HepG2 (cell line): ENCODE measurements around the gene IL3RA. TPM values are rescaled to one million over a fixed set of nuclear protein-coding genes. Genes with fewer than 3 reads are reported as not detected.

ENCODE experiments used
- ATAC-seq: fragments of 200-7000 bp; cut with Tn5 transposase; 3 replicates; pipeline ENCODE4 v1.9.1; 2020; ENCODE audit warnings: mild to moderate bottlenecking, moderate library complexity
- BruUV-seq: library from RNA; stranded (reverse); fragments of 400-500 nt; replicated peaks from 2 replicates; lab custom pipeline; 2021; lab: Mats Ljungman, UMichigan
- CTCF ChIA-PET: fragments of 300-600 bp; formaldehyde crosslinking; extraction: SDS; loops from one replicate; lab custom pipeline; 2021; ENCODE audit warnings: low total read pairs, inconsistent platforms, low intra/inter-chr PET ratio; lab: Yijun Ruan, JAX
- POLR2A ChIA-PET: fragments of 350-600 bp; sonication (Branson Sonifier 250); formaldehyde crosslinking; loops from one replicate; lab custom pipeline; 2020; ENCODE audit warnings: antibody characterized with exemption, inconsistent platforms; lab: Yijun Ruan, JAX
- DNase-seq: peaks from one replicate; pipeline ENCODE4 v3.0.0-alpha.2; 2015; ENCODE audit warnings: low spot score
- FAIRE-seq: peaks from 3 replicates; lab custom pipeline; 2011; peaks lifted over from hg19 to GRCh38; lab: Jason Lieb, UNC
- H2AFZ ChIP-seq: one replicate; pipeline ENCODE4 v1.6.1; 2011; ENCODE audit warnings: low read length, inconsistent platforms
- H3K27ac ChIP-seq: fragments of 300-600 bp; 3 replicates; pipeline ENCODE4 v1.8.0; 2011; ENCODE audit warnings: mixed run types, mild to moderate bottlenecking, mixed read lengths, low read length, inconsistent platforms; ENCODE audit not compliant: insufficient read depth; ENCODE audit errors: extremely low read length
- H3K27me3 ChIP-seq, 2 experiments: fragments of 200-600 bp in 1 of 2; 2 replicates in 1 of 2; 3 replicates in 1 of 2; pipeline versions ENCODE4 v1.6.0 to v1.8.0; 2011; ENCODE audit warnings: low read length in 2 of 2, mild to moderate bottlenecking in 2 of 2, moderate library complexity in 2 of 2, inconsistent platforms in 1 of 2; ENCODE audit not compliant: insufficient read depth in 2 of 2, control insufficient read depth in 1 of 2
- H3K36me3 ChIP-seq, 2 experiments: fragments of 200-600 bp in 1 of 2; replicated peaks in 1 of 2; 2 replicates in 1 of 2; 3 replicates in 1 of 2; pipeline versions ENCODE4 v1.5.1 to v1.8.0; 2011; ENCODE audit warnings: low read length in 2 of 2, inconsistent platforms in 1 of 2; ENCODE audit not compliant: insufficient read depth in 2 of 2, control insufficient read depth in 1 of 2
- H3K4me1 ChIP-seq: 2 replicates; pipeline ENCODE4 v1.5.1; 2012; ENCODE audit warnings: low read length, inconsistent platforms; ENCODE audit not compliant: insufficient read depth
- H3K4me2 ChIP-seq: 2 replicates; pipeline ENCODE4 v1.6.0; 2011; ENCODE audit warnings: low read depth, low read length, inconsistent platforms
- H3K4me3 ChIP-seq, 3 experiments: fragments of 200-600 bp in 1 of 3; sonication (generic), shearing (Covaris generic) in 1 of 3; replicated peaks in 1 of 3; 2 replicates each; pipeline ENCODE4 v1.5.1; 2011 to 2016; ENCODE audit warnings: low read length in 3 of 3, inconsistent platforms in 2 of 3, low read depth in 2 of 3, mild to moderate bottlenecking in 2 of 3, control low read depth in 1 of 3, mixed read lengths in 1 of 3; ENCODE audit not compliant: insufficient read depth in 1 of 3
- H3K79me2 ChIP-seq: one replicate; pipeline ENCODE4 v1.6.1; 2011; ENCODE audit warnings: low read length, inconsistent platforms; ENCODE audit not compliant: insufficient read depth
- H3K9ac ChIP-seq: 2 replicates; pipeline ENCODE4 v1.6.0; 2011; ENCODE audit warnings: mild to moderate bottlenecking, low read depth, low read length, inconsistent platforms; ENCODE audit not compliant: insufficient read depth
- H3K9me3 ChIP-seq: 2 replicates; pipeline ENCODE4 v1.5.1; 2012; ENCODE audit warnings: mild to moderate bottlenecking, low read length
- H4K20me1 ChIP-seq: 2 replicates; pipeline ENCODE4 v1.6.0; 2011; ENCODE audit warnings: inconsistent platforms, mild to moderate bottlenecking, low read length, moderate library complexity; ENCODE audit not compliant: insufficient read depth
- CREB3 ChIP-seq: sonication (generic); formaldehyde crosslinking; IDR thresholded peaks from 2 replicates; pipeline ENCODE4 v1.5.0; 2020; ENCODE audit warnings: missing genetic modification reagents
- NR3C1 ChIP-seq: sonication (generic); formaldehyde crosslinking; IDR thresholded peaks from 2 replicates; pipeline ENCODE4 v1.4.0; 2020; ENCODE audit warnings: missing genetic modification reagents
- SNAPC4 ChIP-seq: sonication (generic); formaldehyde crosslinking; IDR thresholded peaks from 2 replicates; pipeline ENCODE4 v1.4.0; 2020; ENCODE audit warnings: mild to moderate bottlenecking, missing genetic modification reagents
- WGBS: methylation state at CpG from one replicate; pipeline ENCODE4 v1.1.6; 2017; ENCODE audit warnings: low lambda C conversion rate; 5-methylcytosine and 5-hydroxymethylcytosine counted together
- in situ Hi-C: cut with HindIII; loops from 2 replicates; pipeline ENCODE4 v1.10.0; 2017; ENCODE audit warnings: low pct_unique_long_range_greater_than_20kb; ENCODE audit not compliant: extremely low pct_ligation_motif_present
- intact Hi-C: fragments of 100-400 bp; cut with micrococcal nuclease; formaldehyde crosslinking; loops from one replicate; pipeline ENCODE4 v1.10.0; 2022; ENCODE audit not compliant: unreplicated experiment
- polyA plus RNA-seq, 8 experiments: library from polyadenylated mRNA; depleted of rRNA in 3 of 8; stranded (reverse) in 7 of 8; unstranded in 1 of 8; fragments of >200 nt; fragmentation: Illumina TruSeq in 4 of 8; extraction: Trizol in 4 of 8; gene quantifications; 2 replicates each; pipeline versions ENCODE4 v1.2.1 to v1.2.3, GENCODE V29; 2011 to 2016; ENCODE audit warnings: low read depth in 4 of 8, missing spikeins in 1 of 8, mixed read lengths in 1 of 8; ENCODE audit not compliant: insufficient read depth in 1 of 8
- total RNA-seq, 5 experiments: library from RNA; depleted of rRNA; stranded (reverse); fragments of >200 nt; fragmentation: Illumina TruSeq; extraction: Trizol; gene quantifications; 2 replicates each; pipeline ENCODE4 v1.2.3, GENCODE V29; 2016; ENCODE audit warnings: low read depth in 1 of 5

The IL3RA gene
- total and polyA plus RNA-seq, 2 of the 13 experiments (the other 11 are each of a cell fraction or from before 2014, with no cell fraction given), result not detected

- in situ Hi-C loops (no loop called here), intact Hi-C loops (no loop called here)
- H3K79me2 ChIP-seq, result no peaks in the 10 kb centered on the region
- TF ChIP-seq NR3C1, result no peak
- TF ChIP-seq CREB3, result no peak
- no peak for TF ChIP-seq SNAPC4 (CRISPR knock-in tag)
- TF ChIP-seq, all 625 proteins: peak for 0
- no peak overlapping the region for H3K4me2 ChIP-seq
- DNase-seq (no peak), ATAC-seq (no peak), FAIRE-seq (no peak)
- no peaks in the 10 kb centered on the region for H3K9me3 ChIP-seq
- no peaks in the 10 kb centered on the region for H3K36me3 ChIP-seq
- no peaks in the 10 kb centered on the region for H4K20me1 ChIP-seq
- no peak overlapping the region for H3K27ac ChIP-seq
- ChIA-PET CTCF (no interaction called here), POLR2A (no interaction called here)
- WGBS, result 45% methylated on average over 9 of the region's 18 CpGs
- peaks cover 1 to 11% of the 10 kb centered on the region in 2 experiments; a peak in 3 of 5 replicates for H3K27me3 ChIP-seq
- no peak overlapping the region for H3K9ac ChIP-seq
- H3K4me1 ChIP-seq, result no peaks in the 10 kb centered on the region
- H2AFZ ChIP-seq, result no peak overlapping the region
- no TSS peak for BruUV-seq
- no peak overlapping the region for H3K4me3 ChIP-seq
Observed at GRCh38 chrX:1327651-1328304, 8.8 kb upstream of the IL3RA start.
